Chondrocyte (in vitro differentiated cells): ENCODE results near the gene ITIH2. TPM values are rescaled to one million over a fixed set of nuclear protein-coding genes. Genes with fewer than 3 reads are reported as not detected.

Experiments used
- DNase-seq: peaks from one replicate; pipeline ENCODE4 v3.0.0; 2021; ENCODE audit warnings: mixed read lengths, low spot score
- H3K27ac Mint-ChIP-seq: one replicate; pipeline ENCODE4 v1.8.0; 2021; ENCODE audit warnings: mild to moderate bottlenecking, moderate library complexity, mixed read lengths; ENCODE audit not compliant: unreplicated experiment
- H3K27me3 Mint-ChIP-seq: 2 replicates; pipeline ENCODE4 v1.8.0; 2021; ENCODE audit warnings: low read depth, mixed read lengths
- H3K36me3 Mint-ChIP-seq: 2 replicates; pipeline ENCODE4 v1.8.0; 2021; ENCODE audit warnings: low read depth, mixed read lengths
- H3K4me1 Mint-ChIP-seq: 2 replicates; pipeline ENCODE4 v1.8.0; 2021; ENCODE audit warnings: low read depth, mild to moderate bottlenecking, mixed read lengths
- H3K4me3 Mint-ChIP-seq: one replicate; pipeline ENCODE4 v1.8.0; 2021; ENCODE audit warnings: mild to moderate bottlenecking, moderate library complexity, mixed read lengths; ENCODE audit not compliant: unreplicated experiment
- H3K9me3 Mint-ChIP-seq: 2 replicates; pipeline ENCODE4 v1.8.0; 2021; ENCODE audit warnings: low read depth, mixed read lengths
- CTCF ChIP-seq: fragments of 200-600 bp; sonication (generic); IDR thresholded peaks from 2 replicates; pipeline ENCODE4 v1.5.0; 2021; ENCODE audit warnings: antibody characterized with exemption, mild to moderate bottlenecking, moderate library complexity
- total RNA-seq: library from RNA; stranded (reverse); gene quantifications from 3 replicates; pipeline ENCODE4 v1.2.1, GENCODE V29; 2021

ITIH2 gene
- total RNA-seq, 1 donor from 2014 or later = not detected

GRCh38 chr10:7701158-7701742 lies 1.9 kb upstream of the ITIH2 start:
- Mint-ChIP-seq H3K4me1 (peaks cover 23% of the 10 kb centered on the region), H3K27ac (no peak overlapping the region), H3K36me3 (no peaks in the 10 kb centered on the region), H3K4me3 (no peak overlapping the region), H3K27me3 (peaks cover 13% of the 10 kb centered on the region), H3K9me3 (no peaks in the 10 kb centered on the region)
- DNase-seq = no peak
- TF ChIP-seq CTCF = no peak

GRCh38 chr10:7702288-7702812 lies 766 bp upstream of the ITIH2 start:
- no peaks in the 10 kb centered on the region for H3K9me3 Mint-ChIP-seq
- no peak for TF ChIP-seq CTCF
- no peak overlapping the region for H3K27ac Mint-ChIP-seq

GRCh38 chr10:7704071-7705016 lies 1.2 kb downstream of the ITIH2 start:
- H3K36me3 Mint-ChIP-seq = no peaks in the 10 kb centered on the region
- H3K4me3 Mint-ChIP-seq = no peak overlapping the region
- no peak overlapping the region for H3K27ac Mint-ChIP-seq
- H3K27me3 Mint-ChIP-seq = peaks cover 21% of the 10 kb centered on the region
- H3K4me1 Mint-ChIP-seq = peaks cover 6% of the 10 kb centered on the region
- H3K9me3 Mint-ChIP-seq = no peaks in the 10 kb centered on the region
- TF ChIP-seq CTCF = no peak
- no peak for DNase-seq

More at GRCh38 chr10:7702288-7702812, 766 bp upstream of the ITIH2 start:
- DNase-seq = no peak
- Mint-ChIP-seq H3K4me1 (peaks cover 12% of the 10 kb centered on the region), H3K36me3 (no peaks in the 10 kb centered on the region), H3K4me3 (no peak overlapping the region), H3K27me3 (peaks cover 18% of the 10 kb centered on the region)

GRCh38 chr10:7705341-7705740 lies 2.2 kb downstream of the ITIH2 start:
- no peak overlapping the region for H3K27ac Mint-ChIP-seq
- no peak for DNase-seq
- H3K4me3 Mint-ChIP-seq = no peak overlapping the region
- H3K27me3 Mint-ChIP-seq = peaks cover 19% of the 10 kb centered on the region
- H3K4me1 Mint-ChIP-seq = peaks cover 6% of the 10 kb centered on the region
- no peaks in the 10 kb centered on the region for H3K36me3 Mint-ChIP-seq
- no peak for TF ChIP-seq CTCF
- no peaks in the 10 kb centered on the region for H3K9me3 Mint-ChIP-seq

- H3K4me1 Mint-ChIP-seq = peaks cover 6% of the 10 kb centered on the region
Observed at GRCh38 chr10:7706534-7707073, 3.5 kb downstream of the ITIH2 start.

More at GRCh38 chr10:7706534-7707073, 3.5 kb downstream of the ITIH2 start:
- no peak for TF ChIP-seq CTCF
- Mint-ChIP-seq H3K36me3 (no peaks in the 10 kb centered on the region), H3K27me3 (peaks cover 19% of the 10 kb centered on the region), H3K27ac (no peak overlapping the region), H3K4me3 (no peak overlapping the region), H3K9me3 (no peaks in the 10 kb centered on the region)
- no peak for DNase-seq
